Upper lobe of left lung (tissue), 6 donors: ENCODE data around the gene NFASC. TPM values are rescaled to one million over a fixed set of nuclear protein-coding genes. Genes with fewer than 3 reads are reported as not detected.

Source experiments
- ATAC-seq, 2 donors: fragments of 200-7000 bp; cut with Tn5 transposase; one replicate each; pipeline ENCODE4 v1.9.1; 2022; ENCODE audit warnings: mild to moderate bottlenecking in 2 of 2, moderate library complexity in 2 of 2; ENCODE audit not compliant: low FRiP score in 2 of 2
- DNase-seq, 2 donors: peaks; one replicate each; pipeline ENCODE4 v3.0.0-alpha.2; 2019 to 2020
- H3K27ac ChIP-seq, 4 donors: fragments of 200-600 bp; sonication (generic); one replicate each; pipeline ENCODE4 v1.5.1; 2016 to 2019
- H3K27me3 ChIP-seq, 4 donors: fragments of 200-600 bp; sonication (generic); one replicate each; pipeline ENCODE4 v1.5.1; 2017 to 2019
- H3K36me3 ChIP-seq, 4 donors: fragments of 200-600 bp; sonication (generic); one replicate each; pipeline ENCODE4 v1.5.1; 2016 to 2019
- H3K4me1 ChIP-seq, 4 donors: fragments of 200-600 bp; sonication (generic); one replicate each; pipeline ENCODE4 v1.5.1; 2018 to 2019
- H3K4me3 ChIP-seq, 4 donors: fragments of 200-600 bp; sonication (generic); one replicate each; pipeline ENCODE4 v1.5.1; 2017 to 2019; ENCODE audit warnings: mild to moderate bottlenecking in 2 of 4, moderate library complexity in 1 of 4
- H3K9me3 ChIP-seq, 4 donors: fragments of 200-600 bp; sonication (generic); one replicate each; pipeline ENCODE4 v1.5.1; 2018 to 2019
- EP300 ChIP-seq, 4 donors: sonication (generic); formaldehyde crosslinking; IDR thresholded peaks; one replicate each; pipeline ENCODE4 v1.5.1; 2017; ENCODE audit warnings: antibody characterized with exemption in 4 of 4, control low read depth in 2 of 4
- POLR2A ChIP-seq, 4 donors: fragments of 450-650 bp; IDR thresholded peaks; one replicate each; pipeline ENCODE4 v1.5.1; 2016 to 2017; ENCODE audit warnings: antibody characterized with exemption in 4 of 4, mild to moderate bottlenecking in 2 of 4
- POLR2AphosphoS5 ChIP-seq, 2 donors: sonication (generic); formaldehyde crosslinking; IDR thresholded peaks; one replicate each; pipeline ENCODE4 v1.5.1; 2017; ENCODE audit warnings: antibody characterized with exemption in 2 of 2
- WGBS, 2 donors: methylation state at CpG; one replicate each; pipeline ENCODE4 v1.1.5; 2017 to 2018; 5-methylcytosine and 5-hydroxymethylcytosine counted together
- total RNA-seq, 6 donors: library from RNA; depleted of rRNA in 4 of 6; stranded (reverse); fragments of >200 nt in 4 of 6; gene quantifications; one replicate each; pipeline versions ENCODE4 v1.1.0 to v1.2.1, GENCODE V29; 2016 to 2021
- TF ChIP-seq, protein P1 (sequence below), 6 experiments: fragments of 450-650 bp in 4 of 6; fragments of 200-600 bp in 2 of 6; sonication (generic) in 2 of 6; IDR thresholded peaks; one replicate each; pipeline ENCODE4 v1.5.1; 2016 to 2019; ENCODE audit warnings: antibody characterized with exemption in 6 of 6
- donor health status: DM: no; HTN: no; CAD: no; lungs with moderate emphysema.
- donor health status: DM: no; HTN: yes; CAD: no; lungs with severe emphysema.

The NFASC gene
- total RNA-seq, 6 donors from 2014 or later, result 5.5 to 16.8 (median 6.9) TPM

DNA sequence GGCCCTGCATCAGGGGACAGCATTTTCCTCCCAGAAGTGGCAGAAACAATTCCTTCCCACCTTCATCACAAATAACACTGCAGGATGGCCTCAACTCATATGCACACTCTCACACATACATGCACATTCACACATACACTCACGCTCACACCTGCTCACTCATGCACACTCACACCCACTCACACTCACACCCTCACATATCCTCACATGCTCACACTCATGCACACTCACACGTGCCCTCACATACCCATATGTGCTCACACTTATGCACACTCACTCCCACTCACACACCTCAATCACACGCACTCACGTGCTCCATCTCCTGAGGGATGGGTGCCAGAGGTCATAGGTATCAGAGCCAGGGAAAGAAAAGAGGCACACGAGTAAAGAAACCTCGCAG lies 77.1 kb downstream of the NFASC start:
- 62 to 78% methylated on average over 6 of the region's 6 CpGs for WGBS, 2 donors
- Histone ChIP-seq H3K9me3 (no peaks in the 10 kb centered on the region), H3K27ac (no peak overlapping the region), H3K4me3 (no peak overlapping the region), H3K4me1 (no peaks in the 10 kb centered on the region), H3K36me3 (no peaks in the 10 kb centered on the region), H3K27me3 (no peaks in the 10 kb centered on the region)
- peak in 1 of 2 donors; percentile 7 for ATAC-seq
- TF ChIP-seq, protein P1, sequence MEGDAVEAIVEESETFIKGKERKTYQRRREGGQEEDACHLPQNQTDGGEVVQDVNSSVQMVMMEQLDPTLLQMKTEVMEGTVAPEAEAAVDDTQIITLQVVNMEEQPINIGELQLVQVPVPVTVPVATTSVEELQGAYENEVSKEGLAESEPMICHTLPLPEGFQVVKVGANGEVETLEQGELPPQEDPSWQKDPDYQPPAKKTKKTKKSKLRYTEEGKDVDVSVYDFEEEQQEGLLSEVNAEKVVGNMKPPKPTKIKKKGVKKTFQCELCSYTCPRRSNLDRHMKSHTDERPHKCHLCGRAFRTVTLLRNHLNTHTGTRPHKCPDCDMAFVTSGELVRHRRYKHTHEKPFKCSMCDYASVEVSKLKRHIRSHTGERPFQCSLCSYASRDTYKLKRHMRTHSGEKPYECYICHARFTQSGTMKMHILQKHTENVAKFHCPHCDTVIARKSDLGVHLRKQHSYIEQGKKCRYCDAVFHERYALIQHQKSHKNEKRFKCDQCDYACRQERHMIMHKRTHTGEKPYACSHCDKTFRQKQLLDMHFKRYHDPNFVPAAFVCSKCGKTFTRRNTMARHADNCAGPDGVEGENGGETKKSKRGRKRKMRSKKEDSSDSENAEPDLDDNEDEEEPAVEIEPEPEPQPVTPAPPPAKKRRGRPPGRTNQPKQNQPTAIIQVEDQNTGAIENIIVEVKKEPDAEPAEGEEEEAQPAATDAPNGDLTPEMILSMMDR (IDR thresholded peaks at IDR 0.05), result no peak
- TF ChIP-seq POLR2A (IDR thresholded peaks at IDR 0.05) (no peak), EP300 (IDR thresholded peaks at IDR 0.05) (no peak), POLR2AphosphoS5 (IDR thresholded peaks at IDR 0.05) (no peak)
- DNase-seq, result no peak

DNA sequence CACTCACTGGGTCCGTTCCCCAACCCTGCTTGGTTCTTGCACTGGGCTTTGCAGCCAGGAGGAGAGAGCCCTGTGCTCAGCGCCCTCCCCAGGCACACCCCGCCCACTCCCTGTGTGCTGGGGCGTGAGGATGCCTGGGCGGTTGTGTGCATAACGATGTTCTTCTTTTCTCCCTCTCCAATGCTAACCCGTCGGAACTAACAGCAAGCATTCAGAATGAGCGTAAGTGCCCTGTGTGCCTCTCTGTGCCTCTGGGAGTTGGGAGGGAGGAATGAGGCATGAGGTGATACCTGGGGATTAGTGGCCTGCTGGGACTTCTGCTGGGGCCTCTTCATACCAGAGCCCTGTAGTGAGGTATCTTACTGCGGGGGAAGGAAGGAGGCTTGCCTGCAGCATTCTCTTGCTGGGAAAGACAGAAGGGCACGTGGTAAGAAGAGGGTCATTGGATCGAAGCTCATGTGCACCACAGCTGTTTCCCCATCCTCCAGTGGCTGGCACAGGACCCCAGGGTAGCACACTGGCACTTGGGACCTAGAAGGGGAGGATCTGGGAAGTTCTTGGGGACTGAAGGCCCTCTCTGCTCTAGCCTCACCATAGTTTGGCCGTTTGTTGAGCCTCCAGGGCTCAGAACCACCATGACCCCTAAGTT lies 79.8 kb downstream of the NFASC start:
- no peaks in the 10 kb centered on the region for H3K9me3 ChIP-seq
- no peak overlapping the region for H3K4me3 ChIP-seq
- no peaks in the 10 kb centered on the region for H3K4me1 ChIP-seq
- no peak for DNase-seq
- no peak for TF ChIP-seq POLR2A (IDR thresholded peaks at IDR 0.05)
- no peak for TF ChIP-seq EP300 (IDR thresholded peaks at IDR 0.05)
- no peak for TF ChIP-seq POLR2AphosphoS5 (IDR thresholded peaks at IDR 0.05)
- TF ChIP-seq, protein P1 (IDR thresholded peaks at IDR 0.05), result no peak
- 47 to 59% methylated on average over 10 to 11 of the region's 13 CpGs for WGBS, 2 donors
- no peaks in the 10 kb centered on the region for H3K27me3 ChIP-seq
- no peak overlapping the region for H3K27ac ChIP-seq
- no peaks in the 10 kb centered on the region for H3K36me3 ChIP-seq
- ATAC-seq, result no peak

- Histone ChIP-seq H3K27ac (no peak overlapping the region), H3K9me3 (no peaks in the 10 kb centered on the region), H3K36me3 (no peaks in the 10 kb centered on the region), H3K4me1 (no peaks in the 10 kb centered on the region), H3K27me3 (no peaks in the 10 kb centered on the region), H3K4me3 (no peak overlapping the region)
- ATAC-seq (no peak), DNase-seq (no peak)
- TF ChIP-seq POLR2AphosphoS5 (IDR thresholded peaks at IDR 0.05) (no peak), EP300 (IDR thresholded peaks at IDR 0.05) (no peak), POLR2A (IDR thresholded peaks at IDR 0.05) (no peak)
- TF ChIP-seq, protein P1 (IDR thresholded peaks at IDR 0.05), result no peak
- 59 to 74% methylated on average over 11 of the region's 11 CpGs for WGBS, 2 donors
These were observed 88.0 kb downstream of the NFASC start for GRCh38 chr1:204958317-204959307.

- 17 to 39% methylated on average over 1 to 5 of the region's 5 CpGs for WGBS, 2 donors
- Histone ChIP-seq H3K27me3 (no peaks in the 10 kb centered on the region), H3K27ac (no peak overlapping the region), H3K4me3 (no peak overlapping the region), H3K4me1 (no peaks in the 10 kb centered on the region), H3K9me3 (no peaks in the 10 kb centered on the region), H3K36me3 (no peaks in the 10 kb centered on the region)
- DNase-seq, result no peak
- TF ChIP-seq, protein P1 (IDR thresholded peaks at IDR 0.05), result no peak
- no peak for TF ChIP-seq POLR2AphosphoS5 (IDR thresholded peaks at IDR 0.05)
- no peak for TF ChIP-seq EP300 (IDR thresholded peaks at IDR 0.05)
- no peak for TF ChIP-seq POLR2A (IDR thresholded peaks at IDR 0.05)
- ATAC-seq, result no peak
These were observed 88.7 kb downstream of the NFASC start for GRCh38 chr1:204959374-204959773.
